ENCODE results near the gene GLT6D1. TPM values are rescaled to one million over a fixed set of nuclear protein-coding genes. Genes with fewer than 3 reads are reported as not detected.
"Not testable (repeated sequence)": the region's sequence is repeated elsewhere in the genome, so short reads cannot be mapped to it uniquely, and the experiment has no call there.

GLT6D1 gene
- total RNA-seq, 2 donors from 2014 or later = not detected

- 95% methylated on average over 4 of the region's 4 CpGs for WGBS
- H3K4me1 ChIP-seq (replicated peaks) = no peaks in the 10 kb centered on the region
- H3K27ac ChIP-seq = no peak overlapping the region
- DNase-seq (ENCODE audit: low spot score) = no peak
- intact Hi-C loops (cut with DNase I) = no loop called here
- no peaks in the 10 kb centered on the region for H3K27me3 ChIP-seq (replicated peaks; ENCODE audit: insufficient read depth)
- TF ChIP-seq POLR2A (IDR thresholded peaks at IDR 0.05) (no peak), CTCF (IDR thresholded peaks at IDR 0.05) (no peak), POLR2AphosphoS5 (IDR thresholded peaks at IDR 0.05) (no peak)
- H3K36me3 ChIP-seq = no peaks in the 10 kb centered on the region
- H3K4me3 ChIP-seq = no peak overlapping the region
- H3K9me3 ChIP-seq = no peaks in the 10 kb centered on the region
Measured at GRCh38 chr9:135647884-135648283, 8.5 kb upstream of the GLT6D1 start.

GRCh38 chr9:135644631-135645218 lies 5.4 kb upstream of the GLT6D1 start:
- Histone ChIP-seq H3K4me1 (replicated peaks) (no peaks in the 10 kb centered on the region), H3K27me3 (replicated peaks; ENCODE audit: insufficient read depth) (no peaks in the 10 kb centered on the region), H3K9me3 (no peaks in the 10 kb centered on the region), H3K27ac (no peak overlapping the region), H3K4me3 (no peak overlapping the region), H3K36me3 (no peaks in the 10 kb centered on the region)
- 59% methylated on average over 5 of the region's 5 CpGs for WGBS
- DNase-seq (ENCODE audit: low spot score) = no peak
- intact Hi-C loops (cut with DNase I) = no loop called here
- TF ChIP-seq CTCF (IDR thresholded peaks at IDR 0.05) (no peak), POLR2A (IDR thresholded peaks at IDR 0.05) (no peak), POLR2AphosphoS5 (IDR thresholded peaks at IDR 0.05) (no peak)

GRCh38 chr9:135641745-135642144 lies 2.4 kb upstream of the GLT6D1 start:
- DNase-seq (ENCODE audit: low spot score) = no peak
- intact Hi-C loops (cut with DNase I) = no loop called here
- H3K9me3 ChIP-seq = no peaks in the 10 kb centered on the region
- 70% methylated on average over 8 of the region's 8 CpGs for WGBS
- no peaks in the 10 kb centered on the region for H3K4me1 ChIP-seq (replicated peaks)
- no peaks in the 10 kb centered on the region for H3K36me3 ChIP-seq
- no peak overlapping the region for H3K4me3 ChIP-seq
- H3K27me3 ChIP-seq (replicated peaks; ENCODE audit: insufficient read depth) = no peaks in the 10 kb centered on the region
- H3K27ac ChIP-seq = no peak overlapping the region
- TF ChIP-seq POLR2A (IDR thresholded peaks at IDR 0.05) (no peak), CTCF (IDR thresholded peaks at IDR 0.05) (no peak), POLR2AphosphoS5 (IDR thresholded peaks at IDR 0.05) (no peak)

- Histone ChIP-seq H3K27me3 (replicated peaks; ENCODE audit: insufficient read depth) (no peaks in the 10 kb centered on the region), H3K4me1 (replicated peaks) (no peaks in the 10 kb centered on the region), H3K9me3 (no peaks in the 10 kb centered on the region), H3K4me3 (no peak overlapping the region), H3K27ac (no peak overlapping the region), H3K36me3 (no peaks in the 10 kb centered on the region)
- intact Hi-C loops (cut with DNase I) = no loop called here
- TF ChIP-seq POLR2A (IDR thresholded peaks at IDR 0.05) = no peak
- TF ChIP-seq POLR2AphosphoS5 (IDR thresholded peaks at IDR 0.05) = no peak
- TF ChIP-seq CTCF (IDR thresholded peaks at IDR 0.05) = no peak
- DNase-seq (ENCODE audit: low spot score) = no peak
- 81% methylated on average over 7 of the region's 7 CpGs for WGBS
Measured at GRCh38 chr9:135641047-135641446, 1.7 kb upstream of the GLT6D1 start.

- DNase-seq (ENCODE audit: low spot score); H3K36me3 ChIP-seq; H3K27me3 ChIP-seq (replicated peaks; ENCODE audit: insufficient read depth); H3K4me1 ChIP-seq (replicated peaks); intact Hi-C loops (cut with DNase I); H3K4me3 ChIP-seq; H3K27ac ChIP-seq; H3K9me3 ChIP-seq: not testable (repeated sequence)
- 69% methylated on average over 7 of the region's 7 CpGs for WGBS
Measured at GRCh38 chr9:135636930-135637530, 2.3 kb downstream of the GLT6D1 start.
